T-helper 1 cell treated with Interleukin-12 subunit alpha and Interleukin-12 subunit beta and Interleukin-4 antibody, amounts not matched to agents 30 μg/mL and 1 μg/mL, for 36 hours (primary cell): Measurements from ENCODE around the gene POLDIP2.

Source experiments
- H3K27ac Mint-ChIP-seq: one replicate; pipeline ENCODE4 v1.8.0; 2021; ENCODE audit warnings: mild to moderate bottlenecking, mixed read lengths
- H3K27me3 Mint-ChIP-seq: one replicate; pipeline ENCODE4 v1.8.0; 2021; ENCODE audit warnings: low read depth, mixed read lengths
- H3K36me3 Mint-ChIP-seq: one replicate; pipeline ENCODE4 v1.8.0; 2021; ENCODE audit warnings: low read depth, mixed read lengths
- H3K4me1 Mint-ChIP-seq: one replicate; pipeline ENCODE4 v1.8.0; 2021; ENCODE audit warnings: low read depth, mixed read lengths
- H3K4me3 Mint-ChIP-seq: one replicate; pipeline ENCODE4 v1.8.0; 2021; ENCODE audit warnings: mild to moderate bottlenecking, moderate library complexity, mixed read lengths
- H3K9me3 Mint-ChIP-seq: one replicate; pipeline ENCODE4 v1.8.0; 2021; ENCODE audit warnings: mixed read lengths

Gene POLDIP2

DNA sequence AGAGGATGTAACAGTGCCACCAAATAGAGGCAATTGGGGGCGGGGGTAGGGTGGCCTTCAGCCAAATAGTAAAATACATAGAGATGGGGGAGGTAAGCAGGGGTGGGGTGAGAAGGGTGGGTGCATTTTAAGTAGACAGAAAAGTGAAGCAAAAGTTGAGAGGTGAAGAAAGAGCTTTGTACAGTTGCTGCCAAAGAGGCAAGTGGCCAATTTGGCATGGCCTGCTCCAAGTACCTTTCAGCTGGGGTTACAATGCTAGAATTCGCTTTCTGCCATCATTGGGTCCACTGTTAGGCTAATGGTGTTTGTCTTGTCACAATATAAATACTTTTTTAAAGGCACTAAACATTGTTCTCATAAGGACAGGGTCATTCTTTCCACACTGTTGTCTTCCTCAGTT, 43.5 kb downstream of the POLDIP2 start:
- Mint-ChIP-seq H3K4me1 (peaks cover 12% of the 10 kb centered on the region), H3K9me3 (no peaks in the 10 kb centered on the region), H3K27ac (no peak overlapping the region), H3K36me3 (no peaks in the 10 kb centered on the region), H3K4me3 (no peak overlapping the region), H3K27me3 (peaks cover 27% of the 10 kb centered on the region)

DNA sequence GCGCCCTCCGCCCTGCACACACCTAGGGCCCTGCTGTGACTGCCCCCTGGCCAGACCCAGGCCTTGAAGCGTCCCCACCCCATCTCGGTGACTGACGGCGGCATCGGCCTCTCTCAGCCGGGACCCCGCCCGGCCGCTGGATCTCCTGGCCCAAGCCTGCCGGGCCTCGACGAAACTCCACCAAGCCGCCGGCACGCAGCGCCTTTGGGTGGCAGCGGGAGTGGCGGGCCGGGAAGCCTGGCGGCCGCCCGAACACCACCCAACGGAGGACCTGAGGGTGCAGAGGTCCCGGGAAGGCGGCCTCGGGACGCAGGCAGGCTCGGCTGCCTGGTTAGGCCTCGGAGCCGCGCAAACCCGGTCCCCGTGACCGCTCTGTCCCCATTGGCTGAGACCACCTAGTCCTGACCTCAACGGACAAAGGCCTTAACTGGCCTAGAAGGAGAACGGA, 50.3 kb downstream of the POLDIP2 start:
- Mint-ChIP-seq H3K4me1 (no peaks in the 10 kb centered on the region), H3K27ac (no peak overlapping the region), H3K4me3 (no peak overlapping the region), H3K27me3 (peaks cover 49% of the 10 kb centered on the region), H3K9me3 (no peaks in the 10 kb centered on the region), H3K36me3 (no peaks in the 10 kb centered on the region)

DNA sequence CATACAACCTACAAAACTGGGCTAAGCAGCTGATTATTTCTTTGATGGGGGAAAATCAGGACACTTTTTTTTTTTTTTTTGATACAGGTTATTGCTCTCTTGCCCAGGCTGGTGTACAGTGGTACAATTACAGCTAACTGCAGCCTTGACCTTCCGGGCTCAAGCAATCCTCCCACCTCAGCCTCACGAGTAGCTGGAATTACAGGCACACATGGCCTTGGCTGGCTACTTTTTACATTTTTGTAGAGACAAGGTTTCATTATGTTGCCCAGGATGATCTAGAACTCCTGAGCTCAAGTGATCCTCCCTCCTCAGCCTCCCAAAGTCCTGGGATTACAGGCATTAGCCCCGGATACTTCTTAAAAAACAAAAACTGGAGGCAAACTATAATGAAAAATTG, 58.9 kb downstream of the POLDIP2 start:
- H3K36me3 Mint-ChIP-seq, result no peaks in the 10 kb centered on the region
- H3K27ac Mint-ChIP-seq, result no peak overlapping the region

More for the DNA sequence above, 58.9 kb downstream of the POLDIP2 start:
- H3K27me3 Mint-ChIP-seq, result peaks cover 11% of the 10 kb centered on the region
- no peaks in the 10 kb centered on the region for H3K9me3 Mint-ChIP-seq
- no peak overlapping the region for H3K4me3 Mint-ChIP-seq
- H3K4me1 Mint-ChIP-seq, result peaks cover 2% of the 10 kb centered on the region
